SK-N-MC (cell line): ENCODE results near the gene FCHSD1.
"Not testable (repeated sequence)": the region's sequence is repeated elsewhere in the genome, so short reads cannot be mapped to it uniquely, and the experiment has no call there.

Experiments
- DNase-seq: peaks from one replicate; pipeline ENCODE4 v3.0.0-alpha.2; 2011; ENCODE audit warnings: low read depth, low spot score
- H3K27ac ChIP-seq: fragments of 200-600 bp; sonication (generic); 2 replicates; pipeline ENCODE4 v1.5.1; 2016; ENCODE audit warnings: mixed run types
- H3K36me3 ChIP-seq: fragments of 200-600 bp; sonication (generic); 2 replicates; pipeline ENCODE4 v1.6.1; 2017; ENCODE audit warnings: antibody characterized with exemption, low read length, mixed read lengths; ENCODE audit not compliant: insufficient read depth
- H3K4me3 ChIP-seq: fragments of 200-600 bp; sonication (generic); 2 replicates; pipeline ENCODE4 v1.5.1; 2016
- H3K9ac ChIP-seq: fragments of 200-600 bp; sonication (generic); 2 replicates; pipeline ENCODE4 v1.8.0; 2017; ENCODE audit warnings: mixed run types, mixed read lengths; ENCODE audit not compliant: insufficient read length
- H3K9me3 ChIP-seq: fragments of 200-600 bp; sonication (generic); 2 replicates; pipeline ENCODE4 v1.6.1; 2017; ENCODE audit warnings: low read depth, mild to moderate bottlenecking, antibody characterized with exemption, low read length, moderate library complexity, mixed read lengths
- EZH2 ChIP-seq: fragments of 200-600 bp; sonication (generic); IDR thresholded peaks from one replicate; pipeline ENCODE4 v1.6.1; 2017; ENCODE audit warnings: antibody characterized with exemption
- FOXP2 ChIP-seq: optimal IDR thresholded peaks from 2 replicates; pipeline ENCODE3; 2011; ENCODE audit warnings: mild to moderate bottlenecking, moderate library complexity; ENCODE audit not compliant: insufficient read depth; ENCODE audit errors: extremely low read length, control extremely low read depth
- POLR2AphosphoS5 ChIP-seq: IDR thresholded peaks from 2 replicates; pipeline ENCODE4 v1.6.1; 2012; ENCODE audit warnings: mild to moderate bottlenecking, low read depth, low read length, borderline replicate concordance

FCHSD1 gene

DNA sequence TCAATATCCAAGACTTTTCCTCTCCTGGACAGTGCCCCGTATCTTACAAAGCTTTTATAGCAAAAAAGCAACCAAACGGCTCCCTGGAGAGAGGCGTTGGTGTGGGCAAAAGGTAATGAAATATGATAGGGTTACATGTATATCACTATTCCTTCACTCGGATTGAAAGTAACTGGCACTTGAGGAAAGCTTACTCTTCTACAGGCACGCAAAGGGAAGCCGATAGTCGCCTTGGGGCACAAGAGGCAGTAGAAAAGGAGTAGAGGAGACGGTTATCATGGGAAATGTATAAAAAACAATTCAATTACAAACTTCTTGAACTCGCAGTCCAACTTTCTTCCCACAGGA, 33.6 kb downstream of the FCHSD1 start:
- peak overlapping the region; percentile 91 for H3K9ac ChIP-seq
- peaks cover 35% of the 10 kb centered on the region for H3K36me3 ChIP-seq
- peak overlapping the region; percentile 93 for H3K4me3 ChIP-seq
- no peak overlapping the region for H3K27ac ChIP-seq
- DNase-seq: no peak
- TF ChIP-seq EZH2 (no peak), POLR2AphosphoS5 (no peak)
- no peaks in the 10 kb centered on the region for H3K9me3 ChIP-seq

DNA sequence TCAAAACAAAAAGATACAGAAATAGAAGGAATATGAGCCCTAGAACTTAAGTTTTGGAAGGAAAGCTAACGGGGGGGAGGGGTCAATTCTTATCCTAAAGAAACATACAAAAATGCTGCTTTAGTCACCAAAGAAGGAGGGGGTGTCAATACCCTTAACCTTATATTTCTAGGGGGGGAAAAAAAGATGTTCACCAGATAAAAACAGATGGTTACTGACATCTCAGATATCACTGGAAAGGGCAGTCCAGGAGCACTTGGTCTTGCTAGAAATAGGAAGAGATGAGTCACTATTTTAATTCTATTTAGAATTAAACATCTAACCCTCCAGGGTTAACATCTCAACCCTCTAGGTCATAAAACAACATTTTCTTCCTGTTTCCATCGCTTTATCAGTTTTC, 34.1 kb downstream of the FCHSD1 start:
- TF ChIP-seq FOXP2: no peak
- no peak for TF ChIP-seq EZH2
- no peak for TF ChIP-seq POLR2AphosphoS5
- Histone ChIP-seq H3K36me3 (peaks cover 30% of the 10 kb centered on the region), H3K9ac (peak overlapping the region; percentile 91), H3K9me3 (no peaks in the 10 kb centered on the region), H3K27ac (no peak overlapping the region), H3K4me3 (peak overlapping the region; percentile 93)
- DNase-seq: no peak

DNA sequence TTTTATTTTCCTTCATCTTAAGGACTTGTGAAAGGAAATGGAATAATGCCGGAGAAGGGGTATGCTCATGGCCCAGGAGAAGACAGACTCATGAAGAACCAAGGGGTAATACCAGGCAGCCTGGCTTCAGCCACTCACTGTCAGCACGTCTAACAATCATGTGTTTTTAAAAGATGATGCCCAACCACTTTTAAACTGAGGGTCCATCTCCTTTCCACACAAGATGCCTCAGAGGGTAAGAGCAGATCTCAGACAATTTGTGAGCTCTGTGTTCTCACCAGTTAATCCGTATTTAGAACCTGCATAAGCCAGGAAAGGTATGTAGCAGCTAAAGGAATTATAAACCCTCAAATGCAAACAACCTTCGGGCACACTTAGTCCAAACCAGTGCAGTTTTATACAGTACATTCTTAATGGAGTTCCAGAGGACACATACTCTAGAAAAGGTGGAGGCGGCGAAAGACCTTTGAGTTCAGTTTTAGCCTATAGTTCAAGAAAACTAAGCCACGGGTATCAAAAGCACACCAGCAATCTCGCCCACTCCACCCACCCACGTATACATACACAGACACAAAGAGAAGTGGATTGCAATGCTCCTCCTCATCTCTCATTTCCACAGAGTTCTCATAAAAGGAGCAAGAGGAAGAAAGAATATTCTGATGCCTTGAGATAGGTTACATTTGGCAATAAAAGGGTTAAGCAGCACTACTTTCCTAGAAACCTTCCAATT, 35.1 kb downstream of the FCHSD1 start:
- Histone ChIP-seq H3K27ac (no peak overlapping the region), H3K4me3 (no peak overlapping the region), H3K9ac (no peak overlapping the region), H3K9me3 (no peaks in the 10 kb centered on the region), H3K36me3 (peaks cover 27% of the 10 kb centered on the region; the same call in 1 of the 2 replicates)
- no peak for TF ChIP-seq FOXP2
- no peak for TF ChIP-seq EZH2
- no peak for TF ChIP-seq POLR2AphosphoS5
- no peak for DNase-seq

DNA sequence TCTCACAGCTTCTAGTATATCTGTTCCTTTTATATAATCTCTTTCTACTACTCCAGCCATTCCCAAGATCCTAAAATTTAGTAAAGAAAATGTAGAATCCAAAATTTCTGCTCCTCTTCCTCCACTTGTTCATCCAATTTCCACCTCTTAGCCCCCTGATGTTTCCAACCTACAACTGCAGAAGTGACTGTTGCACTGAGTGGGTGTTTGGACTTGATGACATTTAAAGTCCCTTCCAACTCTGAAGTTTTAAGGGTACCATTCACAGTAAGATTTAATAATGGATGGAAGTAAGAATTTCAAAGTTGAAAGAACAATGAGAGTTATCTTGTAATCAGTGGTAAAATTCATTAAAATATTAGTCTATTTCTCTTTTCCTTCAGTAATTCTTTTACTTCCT, 37.9 kb downstream of the FCHSD1 start:
- H3K9me3 ChIP-seq: no peaks in the 10 kb centered on the region
- peaks cover 10% of the 10 kb centered on the region; the same call in 1 of the 2 replicates for H3K36me3 ChIP-seq
- no peak overlapping the region for H3K4me3 ChIP-seq
- TF ChIP-seq EZH2 (no peak), FOXP2 (no peak), POLR2AphosphoS5 (no peak)
- H3K27ac ChIP-seq: no peak overlapping the region
- H3K9ac ChIP-seq: no peak overlapping the region
- no peak for DNase-seq

DNA sequence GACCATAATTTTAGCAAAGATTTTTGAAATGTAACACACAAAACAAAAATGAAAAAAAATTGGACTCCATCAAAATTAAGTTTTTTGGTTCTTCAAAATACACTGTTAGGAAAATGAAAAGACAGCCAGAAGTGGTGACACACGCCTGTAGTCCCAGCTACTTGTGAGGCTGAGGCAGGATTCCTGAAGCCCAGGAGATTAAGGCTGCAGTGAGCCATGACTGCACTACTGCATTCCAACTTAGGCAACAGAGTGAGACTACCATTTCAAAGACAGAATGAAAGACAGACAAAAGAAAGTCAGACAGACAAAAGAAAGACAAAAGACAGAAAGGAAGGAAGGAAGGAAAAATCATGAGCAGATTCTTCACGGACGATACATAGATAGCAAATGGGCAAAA, 39.9 kb downstream of the FCHSD1 start:
- Histone ChIP-seq H3K27ac (no peak overlapping the region), H3K4me3 (no peak overlapping the region), H3K9ac (no peak overlapping the region), H3K9me3 (no peaks in the 10 kb centered on the region), H3K36me3 (peaks cover 8% of the 10 kb centered on the region; the same call in 1 of the 2 replicates)
- no peak for DNase-seq
- TF ChIP-seq FOXP2: no peak
- TF ChIP-seq EZH2: no peak
- TF ChIP-seq POLR2AphosphoS5: no peak

DNA sequence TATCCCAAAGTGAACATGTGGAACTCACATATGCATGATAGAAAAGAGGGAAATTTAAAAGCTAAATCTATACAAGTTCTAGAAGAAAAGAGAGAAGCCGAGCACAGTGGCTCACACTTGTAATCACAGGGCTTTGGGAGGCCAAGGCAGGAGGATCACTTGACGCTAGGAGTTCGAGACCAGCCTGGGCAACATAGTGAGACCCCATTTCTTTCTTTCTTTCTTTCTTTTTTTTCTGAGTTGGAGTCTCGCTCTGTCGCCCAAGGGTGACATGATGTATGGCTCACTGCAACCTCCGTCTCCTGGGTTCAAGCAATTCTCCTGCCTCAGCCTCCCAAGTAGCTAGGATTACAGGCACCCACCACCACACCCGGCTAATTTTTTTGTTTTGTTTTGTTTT, 41.3 kb downstream of the FCHSD1 start:
- H3K36me3 ChIP-seq, H3K9me3 ChIP-seq, H3K9ac ChIP-seq, H3K4me3 ChIP-seq, DNase-seq, H3K27ac ChIP-seq: not testable (repeated sequence)

DNA sequence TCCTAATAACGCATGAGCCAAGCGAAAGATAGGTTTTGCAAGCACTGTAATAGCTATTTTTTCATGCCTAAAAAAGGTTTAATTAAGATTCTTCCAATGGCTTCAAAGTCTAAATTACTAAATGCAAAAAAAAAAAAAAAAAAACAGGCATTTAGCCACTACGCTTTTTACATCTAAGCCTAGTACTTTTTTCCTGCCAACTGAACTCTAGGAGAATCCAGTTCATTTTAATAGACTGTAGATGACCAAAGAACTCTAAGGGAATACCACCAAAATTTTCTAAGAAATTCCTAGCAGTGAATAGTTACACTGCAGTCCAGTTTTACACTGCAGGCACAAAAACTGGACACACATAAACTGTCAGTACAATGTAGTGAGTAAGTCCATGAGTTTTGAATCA, 42.2 kb downstream of the FCHSD1 start:
- Histone ChIP-seq H3K27ac (no peak overlapping the region), H3K9ac (no peak overlapping the region), H3K36me3 (peaks cover 5% of the 10 kb centered on the region; the same call in 1 of the 2 replicates), H3K4me3 (no peak overlapping the region), H3K9me3 (no peaks in the 10 kb centered on the region)
- no peak for TF ChIP-seq FOXP2
- no peak for TF ChIP-seq EZH2
- no peak for TF ChIP-seq POLR2AphosphoS5
- no peak for DNase-seq

DNA sequence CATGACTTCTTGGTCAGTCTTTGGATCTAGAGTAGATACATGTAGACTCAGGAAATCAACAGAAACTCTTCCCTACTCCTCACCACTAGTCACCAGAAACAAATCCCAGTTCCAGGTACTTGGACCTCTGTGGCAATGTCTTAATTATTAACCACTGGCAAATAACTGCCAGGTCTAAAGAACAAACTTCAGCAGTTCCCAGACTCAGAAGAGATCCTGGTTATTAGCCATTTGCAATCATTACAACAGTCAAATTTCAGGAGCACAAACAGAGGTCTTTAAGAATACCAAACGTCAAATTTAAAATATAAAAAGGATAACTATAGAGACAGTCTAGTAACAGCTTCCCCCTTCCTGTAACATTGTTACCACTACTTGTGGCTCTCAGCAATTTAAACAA, 42.7 kb downstream of the FCHSD1 start:
- Histone ChIP-seq H3K27ac (no peak overlapping the region), H3K9ac (no peak overlapping the region), H3K4me3 (no peak overlapping the region), H3K36me3 (peaks cover 5% of the 10 kb centered on the region; the same call in 1 of the 2 replicates), H3K9me3 (no peaks in the 10 kb centered on the region)
- TF ChIP-seq POLR2AphosphoS5 (no peak), FOXP2 (no peak), EZH2 (no peak)
- DNase-seq: no peak

DNA sequence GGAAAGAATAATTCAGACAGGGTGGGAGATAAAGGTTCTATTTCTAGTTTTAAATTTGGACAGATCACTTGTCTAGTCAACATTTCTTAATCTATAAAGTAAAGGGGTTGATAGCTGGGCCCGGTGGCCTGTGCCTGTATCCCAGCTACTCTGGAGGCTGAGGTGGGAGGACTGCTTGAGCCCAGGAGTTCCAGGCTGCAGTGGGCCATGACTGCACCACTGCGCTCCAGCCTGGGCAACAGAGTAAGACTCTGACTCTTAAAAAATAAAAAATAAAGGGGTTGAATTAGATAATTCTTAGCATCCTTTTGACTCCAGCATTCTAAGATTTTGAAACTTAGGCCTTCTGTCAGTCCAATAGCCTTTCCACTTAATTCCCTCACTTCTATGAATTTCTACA, 43.2 kb downstream of the FCHSD1 start:
- H3K36me3 ChIP-seq: peaks cover 5% of the 10 kb centered on the region; the same call in 1 of the 2 replicates
- TF ChIP-seq FOXP2 (no peak), POLR2AphosphoS5 (no peak), EZH2 (no peak)
- DNase-seq: no peak
- H3K27ac ChIP-seq: no peak overlapping the region
- no peaks in the 10 kb centered on the region for H3K9me3 ChIP-seq
- H3K9ac ChIP-seq: no peak overlapping the region
- no peak overlapping the region for H3K4me3 ChIP-seq
